ENCODE results near the gene DBH.

DBH gene

GRCh38 chr9:133665535-133665934 is 29.4 kb downstream of the DBH start:
- H3K79me2 ChIP-seq (ENCODE audit: insufficient read depth, low read length): no peaks in the 10 kb centered on the region
- no peaks in the 10 kb centered on the region for H3F3A ChIP-seq (ENCODE audit: insufficient read depth)
- H3K9me2 ChIP-seq (replicated peaks; ENCODE audit: insufficient read depth, low read length): no peaks in the 10 kb centered on the region
- H3K9ac ChIP-seq (ENCODE audit: low read length): no peak overlapping the region
- no peaks in the 10 kb centered on the region for H3K9me3 ChIP-seq (ENCODE audit: insufficient read depth, low read length)
- no peaks in the 10 kb centered on the region for H3K27me3 ChIP-seq (ENCODE audit: low read length)
- no peaks in the 10 kb centered on the region for H4K20me1 ChIP-seq (ENCODE audit: low read depth, low read length)
- no peak overlapping the region for H3K27ac ChIP-seq (ENCODE audit: low read depth, low read length)
- no peak for TF ChIP-seq EZH2phosphoT487 (conservative IDR thresholded peaks at IDR 0.05; ENCODE audit: low read length)
- TF ChIP-seq CTCF (IDR thresholded peaks at IDR 0.05; ENCODE audit: insufficient read depth, low read length, poor library complexity, severe bottlenecking): no peak
- H2AFZ ChIP-seq (ENCODE audit: low read depth, low read length, severe bottlenecking): no peak overlapping the region
- no peak overlapping the region for H3K4me2 ChIP-seq (ENCODE audit: low read depth, low read length, poor library complexity, severe bottlenecking)
- no peaks in the 10 kb centered on the region for H3K36me3 ChIP-seq (ENCODE audit: low read length)
- H3K4me3 ChIP-seq (ENCODE audit: insufficient read depth, low read length, poor library complexity, severe bottlenecking): no peak overlapping the region

GRCh38 chr9:133666387-133666786 is 30.2 kb downstream of the DBH start:
- no peaks in the 10 kb centered on the region for H3K79me2 ChIP-seq (ENCODE audit: insufficient read depth, low read length)
- H3K27me3 ChIP-seq (ENCODE audit: low read length): no peaks in the 10 kb centered on the region
- no peak overlapping the region for H3K27ac ChIP-seq (ENCODE audit: low read depth, low read length)
- H3K9ac ChIP-seq (ENCODE audit: low read length): no peak overlapping the region
- H3K4me2 ChIP-seq (ENCODE audit: low read depth, low read length, poor library complexity, severe bottlenecking): no peak overlapping the region
- H3K9me3 ChIP-seq (ENCODE audit: insufficient read depth, low read length): no peaks in the 10 kb centered on the region
- no peaks in the 10 kb centered on the region for H3F3A ChIP-seq (ENCODE audit: insufficient read depth)
- no peak overlapping the region for H2AFZ ChIP-seq (ENCODE audit: low read depth, low read length, severe bottlenecking)
- no peaks in the 10 kb centered on the region for H3K9me2 ChIP-seq (replicated peaks; ENCODE audit: insufficient read depth, low read length)
- no peaks in the 10 kb centered on the region for H4K20me1 ChIP-seq (ENCODE audit: low read depth, low read length)
- TF ChIP-seq CTCF (IDR thresholded peaks at IDR 0.05; ENCODE audit: insufficient read depth, low read length, poor library complexity, severe bottlenecking) (no peak), EZH2phosphoT487 (conservative IDR thresholded peaks at IDR 0.05; ENCODE audit: low read length) (no peak)
- no peaks in the 10 kb centered on the region for H3K36me3 ChIP-seq (ENCODE audit: low read length)
- no peak overlapping the region for H3K4me3 ChIP-seq (ENCODE audit: insufficient read depth, low read length, poor library complexity, severe bottlenecking)

- Histone ChIP-seq H4K20me1 (ENCODE audit: low read depth, low read length) (no peaks in the 10 kb centered on the region), H3K79me2 (ENCODE audit: insufficient read depth, low read length) (no peaks in the 10 kb centered on the region), H3K27ac (ENCODE audit: low read depth, low read length) (no peak overlapping the region), H3K27me3 (ENCODE audit: low read length) (no peaks in the 10 kb centered on the region), H3F3A (ENCODE audit: insufficient read depth) (no peaks in the 10 kb centered on the region), H3K4me3 (ENCODE audit: insufficient read depth, low read length, poor library complexity, severe bottlenecking) (no peak overlapping the region), H3K36me3 (ENCODE audit: low read length) (no peaks in the 10 kb centered on the region), H3K9me2 (replicated peaks; ENCODE audit: insufficient read depth, low read length) (no peaks in the 10 kb centered on the region), H2AFZ (ENCODE audit: low read depth, low read length, severe bottlenecking) (no peak overlapping the region), H3K9me3 (ENCODE audit: insufficient read depth, low read length) (no peaks in the 10 kb centered on the region), H3K4me2 (ENCODE audit: low read depth, low read length, poor library complexity, severe bottlenecking) (no peak overlapping the region), H3K9ac (ENCODE audit: low read length) (no peak overlapping the region)
- TF ChIP-seq EZH2phosphoT487 (conservative IDR thresholded peaks at IDR 0.05; ENCODE audit: low read length) (no peak), CTCF (IDR thresholded peaks at IDR 0.05; ENCODE audit: insufficient read depth, low read length, poor library complexity, severe bottlenecking) (no peak)
Measured at GRCh38 chr9:133666845-133667244, 30.7 kb downstream of the DBH start.
